ENCODE results near the gene ABLIM1. TPM values are rescaled to one million over a fixed set of nuclear protein-coding genes. Genes with fewer than 3 reads are reported as not detected.

Gene ABLIM1
- total RNA-seq, 4 donors from 2014 or later: 84.7 to 203 (median 150) TPM

DNA sequence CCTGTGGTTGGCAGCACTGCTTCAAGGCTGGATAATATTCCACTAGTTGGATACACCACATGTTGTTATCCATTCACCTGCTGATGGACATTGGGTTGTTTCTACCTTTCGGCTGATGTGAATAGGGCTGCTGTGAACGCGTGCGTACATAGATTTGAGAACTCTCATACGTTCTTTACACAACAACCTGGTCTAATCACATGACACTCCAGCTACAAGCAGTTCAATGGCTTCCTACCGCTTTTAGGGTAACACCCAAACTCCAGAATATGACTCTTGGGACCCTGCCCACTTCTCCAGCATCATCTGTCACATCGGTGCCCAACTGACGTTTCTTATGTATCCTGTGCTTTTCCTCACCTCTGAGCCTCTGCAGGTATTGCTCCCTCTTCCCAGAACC lies 114.6 kb downstream of the ABLIM1 start:
- TF ChIP-seq, protein P1, sequence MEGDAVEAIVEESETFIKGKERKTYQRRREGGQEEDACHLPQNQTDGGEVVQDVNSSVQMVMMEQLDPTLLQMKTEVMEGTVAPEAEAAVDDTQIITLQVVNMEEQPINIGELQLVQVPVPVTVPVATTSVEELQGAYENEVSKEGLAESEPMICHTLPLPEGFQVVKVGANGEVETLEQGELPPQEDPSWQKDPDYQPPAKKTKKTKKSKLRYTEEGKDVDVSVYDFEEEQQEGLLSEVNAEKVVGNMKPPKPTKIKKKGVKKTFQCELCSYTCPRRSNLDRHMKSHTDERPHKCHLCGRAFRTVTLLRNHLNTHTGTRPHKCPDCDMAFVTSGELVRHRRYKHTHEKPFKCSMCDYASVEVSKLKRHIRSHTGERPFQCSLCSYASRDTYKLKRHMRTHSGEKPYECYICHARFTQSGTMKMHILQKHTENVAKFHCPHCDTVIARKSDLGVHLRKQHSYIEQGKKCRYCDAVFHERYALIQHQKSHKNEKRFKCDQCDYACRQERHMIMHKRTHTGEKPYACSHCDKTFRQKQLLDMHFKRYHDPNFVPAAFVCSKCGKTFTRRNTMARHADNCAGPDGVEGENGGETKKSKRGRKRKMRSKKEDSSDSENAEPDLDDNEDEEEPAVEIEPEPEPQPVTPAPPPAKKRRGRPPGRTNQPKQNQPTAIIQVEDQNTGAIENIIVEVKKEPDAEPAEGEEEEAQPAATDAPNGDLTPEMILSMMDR (IDR thresholded peaks at IDR 0.05 in 4 of 5, conservative IDR thresholded peaks at IDR 0.05 in 1 of 5): no peak
- no peak for TF ChIP-seq POLR2A (IDR thresholded peaks at IDR 0.05)
- peak overlapping the region in 2 of 4 donors; percentile 10 to 13 for H3K27ac ChIP-seq
- in situ Hi-C loops (cut with MboI; ENCODE audit: low sequenced_read_pairs in 4 of 4) (loop anchor here in 1 of 4 donors (10.0 kb wide), 1 partner anchor 241 kb away; no protein-coding TSS in a partner anchor), intact Hi-C loops (cut with DNase I; ENCODE audit: low total_unique reads) (no loop called here)
- H3K4me1 ChIP-seq: peaks cover 5 to 19% of the 10 kb centered on the region in 2 donors
- no peak for ATAC-seq
- H3K4me3 ChIP-seq: no peak overlapping the region
- no peaks in the 10 kb centered on the region for H3K27me3 ChIP-seq
- no peaks in the 10 kb centered on the region for H3K9me3 ChIP-seq
- H3K36me3 ChIP-seq: peaks cover 0 to 4% of the 10 kb centered on the region in 2 donors
- no peak for DNase-seq

DNA sequence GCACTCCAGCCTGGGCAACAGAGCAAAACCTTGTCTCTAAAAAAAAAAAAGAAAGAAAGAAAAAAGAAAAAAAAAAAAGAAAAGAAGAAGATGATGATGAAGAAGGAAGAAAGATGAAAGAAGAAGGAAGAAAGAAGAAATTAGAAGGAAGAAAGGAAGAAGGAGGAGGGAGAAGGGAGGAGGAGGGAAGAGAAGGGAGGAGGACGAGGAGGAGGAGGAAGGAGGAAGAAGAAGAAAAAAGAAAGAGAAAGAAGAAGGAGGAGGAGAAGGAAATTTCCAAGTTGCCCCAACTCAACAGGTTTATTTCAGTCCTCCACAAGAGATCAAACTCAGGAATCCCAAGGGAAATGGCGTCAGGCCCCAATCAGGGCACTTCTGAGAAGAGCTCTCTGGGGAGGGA lies 115.7 kb downstream of the ABLIM1 start:
- in situ Hi-C loops (cut with MboI; ENCODE audit: low sequenced_read_pairs in 4 of 4) (loop anchor here in 1 of 4 donors (10.0 kb wide), 1 partner anchor 242 kb away; no protein-coding TSS in a partner anchor), intact Hi-C loops (cut with DNase I; ENCODE audit: low total_unique reads) (no loop called here)
- DNase-seq (no peak), ATAC-seq (no peak)
- peaks cover 8 to 19% of the 10 kb centered on the region in 2 donors for H3K4me1 ChIP-seq
- H3K4me3 ChIP-seq: no peak overlapping the region
- no peaks in the 10 kb centered on the region for H3K27me3 ChIP-seq
- no peaks in the 10 kb centered on the region for H3K9me3 ChIP-seq
- H3K27ac ChIP-seq: peak overlapping the region in 3 of 4 donors; percentile 60 to 73 (median 71)
- TF ChIP-seq POLR2A (IDR thresholded peaks at IDR 0.05): no peak
- peaks cover 0 to 4% of the 10 kb centered on the region in 2 donors for H3K36me3 ChIP-seq

DNA sequence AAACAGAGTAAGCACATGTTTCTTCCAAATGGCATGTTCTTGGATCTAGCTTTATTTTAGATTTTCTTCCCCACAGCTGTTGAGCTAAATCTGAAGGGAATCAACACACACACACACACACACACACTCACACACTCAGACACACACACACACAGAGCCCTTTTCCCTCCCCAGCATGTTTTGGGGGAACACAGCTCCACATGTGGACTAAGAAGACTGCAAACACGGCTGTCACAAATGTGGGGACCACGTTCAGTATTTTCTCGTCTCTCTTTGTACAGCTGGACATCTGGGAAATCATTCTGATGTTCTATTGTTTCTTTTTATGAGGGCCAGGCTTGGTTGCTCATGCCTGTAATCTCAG lies 116.3 kb downstream of the ABLIM1 start:
- TF ChIP-seq POLR2A (IDR thresholded peaks at IDR 0.05): no peak
- TF ChIP-seq, protein P1 (IDR thresholded peaks at IDR 0.05 in 4 of 5, conservative IDR thresholded peaks at IDR 0.05 in 1 of 5): no peak
- ATAC-seq (no peak), DNase-seq (no peak)
- Histone ChIP-seq H3K9me3 (no peaks in the 10 kb centered on the region), H3K27me3 (no peaks in the 10 kb centered on the region), H3K4me1 (peaks cover 8 to 19% of the 10 kb centered on the region in 2 donors), H3K4me3 (no peak overlapping the region), H3K36me3 (peaks cover 0 to 4% of the 10 kb centered on the region in 2 donors), H3K27ac (peak overlapping the region; percentile 60 to 73 (median 66))
- in situ Hi-C loops (cut with MboI; ENCODE audit: low sequenced_read_pairs in 4 of 4): loop anchor here in 1 of 4 donors (10.0 kb wide), 1 partner anchor 243 kb away; no protein-coding TSS in a partner anchor
- intact Hi-C loops (cut with DNase I; ENCODE audit: low total_unique reads): loop anchor here (2.0 kb wide), 1 partner anchor 15 kb away; no protein-coding TSS in a partner anchor

DNA sequence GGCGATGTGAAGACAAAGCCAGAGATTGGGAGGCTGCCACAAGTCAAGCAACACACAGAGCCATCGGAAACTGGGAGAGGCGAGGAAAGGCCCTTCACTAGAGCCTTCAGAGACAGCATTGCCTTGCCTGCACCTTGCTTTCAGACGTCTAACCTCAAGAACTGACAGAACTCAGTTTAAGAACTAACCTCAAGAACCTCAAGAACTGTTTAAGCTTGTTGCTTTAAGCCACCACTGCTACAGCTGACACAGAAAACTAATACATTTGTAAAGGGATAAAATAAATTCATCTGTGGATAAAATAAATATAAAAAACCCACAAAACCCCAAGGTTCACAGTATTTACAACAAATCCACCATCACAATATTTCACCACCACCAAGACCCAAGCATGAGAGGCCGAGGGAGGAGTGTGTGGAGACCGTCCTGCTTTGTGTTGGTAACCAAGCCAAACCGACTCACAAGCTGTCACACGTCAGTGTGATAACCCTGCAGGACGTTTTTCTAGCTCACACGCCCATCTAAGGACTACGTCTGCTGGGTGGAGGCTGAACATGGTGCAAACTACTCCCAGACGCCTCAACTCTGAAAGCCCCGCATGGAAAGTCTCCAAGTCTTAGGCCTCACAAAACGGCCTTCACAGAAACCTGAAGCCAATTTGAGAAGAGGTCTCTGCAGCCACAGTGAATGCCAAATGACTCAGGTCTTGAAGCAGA lies 116.8 kb downstream of the ABLIM1 start:
- in situ Hi-C loops (cut with MboI; ENCODE audit: low sequenced_read_pairs in 4 of 4): loop anchor here in 1 of 4 donors (10.0 kb wide), 1 partner anchor 244 kb away; no protein-coding TSS in a partner anchor
- Histone ChIP-seq H3K27me3 (no peaks in the 10 kb centered on the region), H3K27ac (peak overlapping the region; percentile 61 to 74 (median 72)), H3K4me1 (peaks cover 8 to 19% of the 10 kb centered on the region in 2 donors), H3K4me3 (no peak overlapping the region), H3K36me3 (peaks cover 0 to 4% of the 10 kb centered on the region in 2 donors), H3K9me3 (no peaks in the 10 kb centered on the region)
- intact Hi-C loops (cut with DNase I; ENCODE audit: low total_unique reads): loop anchor here (2.0 kb wide), 1 partner anchor 14 kb away; no protein-coding TSS in a partner anchor
- DNase-seq: peak; percentile 57 to 83
- peak; percentile 80 to 86 for ATAC-seq
- TF ChIP-seq, protein P1 (IDR thresholded peaks at IDR 0.05 in 4 of 5, conservative IDR thresholded peaks at IDR 0.05 in 1 of 5): no peak
- TF ChIP-seq POLR2A (IDR thresholded peaks at IDR 0.05): peak in 1 of 2 donors; percentile 52

DNA sequence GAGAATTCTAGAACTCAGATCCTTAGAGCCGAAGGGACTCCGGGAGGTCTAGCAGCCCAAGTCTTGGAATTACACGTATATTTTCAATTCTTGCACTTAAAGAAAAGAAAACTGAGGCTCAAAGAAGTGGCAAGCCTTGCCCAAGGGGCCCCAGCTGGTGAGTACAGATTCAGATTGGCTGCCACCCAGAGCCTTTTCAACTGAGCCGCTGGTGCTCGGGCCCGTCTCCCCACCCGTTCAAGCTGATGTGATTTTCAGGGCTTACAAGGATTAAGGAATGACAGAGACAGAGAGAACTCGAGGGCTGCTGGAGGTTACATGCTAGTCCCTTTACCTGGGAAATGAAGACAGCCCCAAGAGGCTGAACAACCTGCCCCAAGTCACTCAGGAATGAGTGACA lies 117.8 kb downstream of the ABLIM1 start:
- no peak for ATAC-seq
- no peaks in the 10 kb centered on the region for H3K27me3 ChIP-seq
- H3K4me3 ChIP-seq: no peak overlapping the region
- intact Hi-C loops (cut with DNase I; ENCODE audit: low total_unique reads): loop anchor here (2.0 kb wide), 1 partner anchor 13 kb away; no protein-coding TSS in a partner anchor
- H3K9me3 ChIP-seq: no peaks in the 10 kb centered on the region
- in situ Hi-C loops (cut with MboI; ENCODE audit: low sequenced_read_pairs in 4 of 4): loop anchor here in 1 of 4 donors (10.0 kb wide), 1 partner anchor 245 kb away; no protein-coding TSS in a partner anchor
- H3K27ac ChIP-seq: peak overlapping the region; percentile 61 to 74 (median 72)
- peaks cover 8 to 19% of the 10 kb centered on the region in 2 donors for H3K4me1 ChIP-seq
- no peak for DNase-seq
- peaks cover 0 to 4% of the 10 kb centered on the region in 2 donors for H3K36me3 ChIP-seq
- no peak for TF ChIP-seq POLR2A (IDR thresholded peaks at IDR 0.05)
- TF ChIP-seq, protein P1 (IDR thresholded peaks at IDR 0.05 in 4 of 5, conservative IDR thresholded peaks at IDR 0.05 in 1 of 5): no peak
